Measurements from ENCODE around the gene RPTOR.

RPTOR gene

GRCh38 chr17:80930335-80931279 is 386.0 kb downstream of the RPTOR start:
- no peak for DNase-seq (ENCODE audit: low spot score)

- peak; percentile 72 for DNase-seq (ENCODE audit: low spot score)
Observed at GRCh38 chr17:80931421-80932265, 387.0 kb downstream of the RPTOR start.

- DNase-seq (ENCODE audit: low spot score): no peak
Observed at GRCh38 chr17:80935526-80935925, 390.9 kb downstream of the RPTOR start.

GRCh38 chr17:80936218-80936617 is 391.6 kb downstream of the RPTOR start:
- no peak for DNase-seq (ENCODE audit: low spot score)

GRCh38 chr17:80936723-80937122 is 392.1 kb downstream of the RPTOR start:
- DNase-seq (ENCODE audit: low spot score): no peak

GRCh38 chr17:80937462-80938381 is 393.1 kb downstream of the RPTOR start:
- no peak for DNase-seq (ENCODE audit: low spot score)

- no peak for DNase-seq (ENCODE audit: low spot score)
Observed at GRCh38 chr17:80938556-80938955, 393.9 kb downstream of the RPTOR start.

GRCh38 chr17:80939151-80940145 is 394.8 kb downstream of the RPTOR start:
- DNase-seq (ENCODE audit: low spot score): no peak

- DNase-seq (ENCODE audit: low spot score): no peak
Observed at GRCh38 chr17:80940171-80941123, 395.8 kb downstream of the RPTOR start.

- DNase-seq (ENCODE audit: low spot score): no peak
Observed at GRCh38 chr17:80941171-80941570, 396.5 kb downstream of the RPTOR start.

GRCh38 chr17:80941743-80942422 is 397.2 kb downstream of the RPTOR start:
- DNase-seq (ENCODE audit: low spot score): no peak

- peak; percentile 86 for DNase-seq (ENCODE audit: low spot score)
Observed at GRCh38 chr17:80942423-80943345, 398.0 kb downstream of the RPTOR start.

GRCh38 chr17:80943346-80944145 is 398.9 kb downstream of the RPTOR start:
- DNase-seq (ENCODE audit: low spot score): no peak

GRCh38 chr17:80944326-80944725 is 399.7 kb downstream of the RPTOR start:
- no peak for DNase-seq (ENCODE audit: low spot score)

GRCh38 chr17:80945736-80946135 is 401.1 kb downstream of the RPTOR start:
- no peak for DNase-seq (ENCODE audit: low spot score)

- DNase-seq (ENCODE audit: low spot score): no peak
Observed at GRCh38 chr17:80946449-80946848, 401.8 kb downstream of the RPTOR start.

Measured in hepatic stellate cell (primary cell).